Heart right ventricle (tissue), 16 donors: ENCODE data around the gene ARHGEF4. TPM values are rescaled to one million over a fixed set of nuclear protein-coding genes. Genes with fewer than 3 reads are reported as not detected.

Experiments
- ATAC-seq, 8 donors: fragments of 200-7000 bp; cut with Tn5 transposase; one replicate each; pipeline ENCODE4 v1.9.1; 2020; ENCODE audit warnings: mild to moderate bottlenecking in 8 of 8, moderate library complexity in 8 of 8, moderate number of reproducible peaks in 1 of 8
- DNase-seq, 2 donors: peaks; one replicate each; pipeline ENCODE4 v3.0.0-alpha.2; 2020
- H3K27ac ChIP-seq, 10 donors: fragments of 200-600 bp; sonication (generic) in 2 of 10; one replicate each; pipeline versions ENCODE4 v1.5.0 to v1.8.0; 2020 to 2022; ENCODE audit warnings: mild to moderate bottlenecking in 3 of 10
- H3K27me3 ChIP-seq, 7 donors: fragments of 200-600 bp; one replicate each; pipeline ENCODE4 v1.8.0; 2021 to 2022; ENCODE audit warnings: mild to moderate bottlenecking in 2 of 7
- H3K36me3 ChIP-seq, 9 donors: fragments of 200-600 bp; sonication (generic) in 1 of 9; one replicate each; pipeline versions ENCODE4 v1.5.0 to v1.8.0; 2020 to 2022; ENCODE audit warnings: mild to moderate bottlenecking in 2 of 9
- H3K4me1 ChIP-seq, 9 donors: fragments of 200-600 bp; sonication (generic) in 1 of 9; one replicate each; pipeline versions ENCODE4 v1.5.0 to v1.8.0; 2020 to 2022; ENCODE audit warnings: mild to moderate bottlenecking in 4 of 9
- H3K4me3 ChIP-seq, 10 donors: fragments of 200-600 bp; sonication (generic) in 2 of 10; one replicate each; pipeline versions ENCODE4 v1.5.0 to v1.8.0; 2020 to 2022; ENCODE audit warnings: mild to moderate bottlenecking in 7 of 10, moderate library complexity in 2 of 10
- H3K9me3 ChIP-seq, 11 donors: fragments of 200-600 bp in 10 of 11; sonication (generic) in 2 of 11; one replicate each; pipeline versions ENCODE4 v1.5.0 to v1.8.0; 2013 to 2022; ENCODE audit warnings: mild to moderate bottlenecking in 2 of 11, control low read depth in 1 of 11, moderate library complexity in 1 of 11
- CTCF ChIP-seq, 9 donors: fragments of 200-600 bp; sonication (generic) in 2 of 9; IDR thresholded peaks; one replicate each; pipeline versions ENCODE4 v1.5.0 to v1.8.0; 2021 to 2022; ENCODE audit warnings: antibody characterized with exemption in 9 of 9, mild to moderate bottlenecking in 5 of 9, moderate library complexity in 1 of 9
- WGBS, 2 donors: extraction: QIAGEN DNeasy Blood & Tissue Kit; methylation state at CpG; one replicate each; pipeline ENCODE4 v1.1.7; 2013; ENCODE audit warnings: inconsistent platforms in 1 of 2; 5-methylcytosine and 5-hydroxymethylcytosine counted together
- intact Hi-C, 10 donors: fragments of 100-400 bp; cut with DNase I; formaldehyde crosslinking; loops; one replicate each; pipeline versions ENCODE4 v1.11.1 to v1.14.2; 2022
- polyA plus RNA-seq, 2 donors: library from polyadenylated mRNA; stranded (reverse); fragments of 200-250 nt; gene quantifications; one replicate each; pipeline ENCODE4 v1.2.3, GENCODE V29; 2013
- total RNA-seq, 10 donors: library from RNA; stranded (reverse); fragmentation: NEBNext Ultra II Directional in 3 of 10; extraction: Animal tissue kit (Norgen Biotek cat#: 25700) in 3 of 10; gene quantifications; one replicate each; pipeline versions ENCODE4 v1.2.1 to v1.2.4, GENCODE V29; 2021 to 2023
- donor health status: Arrhythmogenic right ventricular cardiomyopathy.
- donor health status: ischemic (EF 13 %, LVEDD 7.1; RV severe dilation, severe dysfunction).
- donor health status: healthy with polysubstance abuse.
- donor health status: DM: no; HTN: yes; CAD: no.
- donor health status: DM: no; HTN: no; CAD: no.
- donor health status: ischemic (EF 25% LVEDD 6.9; RV normal size, moderate dysfunction).
- donor health status: ischemic (EF 25% LVEDD 5.7; RV mildly dilated, moderate dysfunction).
- donor health status: healthy.
- donor health status: DM: yes; HTN: yes; CAD: no.
- donor health status: Ischemic cardiomyopathy.
- donor health status: ischemic (EF 35%, LVEDD 5.7; RV mildly dilated, moderate dysfunction).
- donor health status: nonischemic (EF 11% LVEDD 7.7; RV severe dilation, severe dysfunction).
- donor health status: DM: yes; HTN: yes; CAD: no.
- donor health status: PGD.
- donor health status: ischemic (EF 29% LVEDD 5.4; RV normal size, mild dysfunction).
- donor health status: nonischemic (EF 23%, LVEDD 6.1; RV moderate dilation, normal function).

Gene ARHGEF4
- total and polyA plus RNA-seq, 12 donors = 0.67 to 6.5 (median 3.4) TPM

GRCh38 chr2:130947967-130948366, 111.3 kb downstream of the ARHGEF4 start:
- no peak overlapping the region for H3K27ac ChIP-seq
- ATAC-seq (no peak), DNase-seq (no peak)
- 83 to 84% methylated on average over 6 of the region's 6 CpGs for WGBS, 2 donors
- H3K27me3 ChIP-seq = peaks cover 0 to 13% (median 0%) of the 10 kb centered on the region in 7 donors
- no peaks in the 10 kb centered on the region for H3K4me1 ChIP-seq
- H3K9me3 ChIP-seq = peaks cover 0 to 43% (median 21%) of the 10 kb centered on the region in 11 donors
- H3K4me3 ChIP-seq = no peak overlapping the region
- no peaks in the 10 kb centered on the region for H3K36me3 ChIP-seq
- TF ChIP-seq CTCF (IDR thresholded peaks at IDR 0.05) = no peak
- intact Hi-C loops = no loop called here

GRCh38 chr2:130949954-130950353, 113.2 kb downstream of the ARHGEF4 start:
- ATAC-seq (no peak), DNase-seq (no peak)
- Histone ChIP-seq H3K4me3 (no peak overlapping the region), H3K9me3 (peaks cover 0 to 42% (median 14%) of the 10 kb centered on the region in 11 donors), H3K4me1 (no peaks in the 10 kb centered on the region), H3K27me3 (peaks cover 0 to 13% (median 0%) of the 10 kb centered on the region in 7 donors), H3K27ac (no peak overlapping the region), H3K36me3 (no peaks in the 10 kb centered on the region)
- whole genome bisulfite sequencing, 2 donors = 58 to 65% methylated on average over 6 of the region's 6 CpGs
- intact Hi-C loops = no loop called here
- TF ChIP-seq CTCF (IDR thresholded peaks at IDR 0.05) = no peak

GRCh38 chr2:130951018-130951417, 114.3 kb downstream of the ARHGEF4 start:
- Histone ChIP-seq H3K36me3 (no peaks in the 10 kb centered on the region), H3K4me3 (no peak overlapping the region), H3K9me3 (peaks cover 0 to 42% (median 15%) of the 10 kb centered on the region in 11 donors), H3K27me3 (peaks cover 0 to 13% (median 0%) of the 10 kb centered on the region in 7 donors), H3K27ac (no peak overlapping the region), H3K4me1 (no peaks in the 10 kb centered on the region)
- no peak for TF ChIP-seq CTCF (IDR thresholded peaks at IDR 0.05)
- ATAC-seq = no peak
- no peak for DNase-seq
- intact Hi-C loops = no loop called here

GRCh38 chr2:130954873-130955272, 118.2 kb downstream of the ARHGEF4 start:
- ATAC-seq (no peak), DNase-seq (no peak)
- Histone ChIP-seq H3K27ac (no peak overlapping the region), H3K4me3 (no peak overlapping the region), H3K4me1 (no peaks in the 10 kb centered on the region), H3K27me3 (peaks cover 0 to 13% (median 0%) of the 10 kb centered on the region in 7 donors), H3K36me3 (no peaks in the 10 kb centered on the region), H3K9me3 (peaks cover 0 to 38% (median 15%) of the 10 kb centered on the region in 11 donors)
- intact Hi-C loops = no loop called here
- WGBS, 2 donors = 77 to 83% methylated on average over 1 of the region's 1 CpG
- TF ChIP-seq CTCF (IDR thresholded peaks at IDR 0.05) = no peak
